OCI-LY7 (cell line): ENCODE measurements around the gene EFNA2.

Source experiments
- CTCF ChIP-seq: fragments of 200-600 bp; sonication (generic); conservative IDR thresholded peaks from 2 replicates; pipeline ENCODE4 v1.5.1; 2014; ENCODE audit warnings: mild to moderate bottlenecking, antibody characterized with exemption, low read length, moderate library complexity, mixed read lengths
- EZH2phosphoT487 ChIP-seq: fragments of 200-600 bp; sonication (generic); IDR thresholded peaks from 2 replicates; pipeline ENCODE4 v1.6.1; 2018; ENCODE audit warnings: low read depth, borderline replicate concordance, mild to moderate bottlenecking, mixed run types, antibody characterized with exemption, low read length, moderate library complexity, mixed read lengths

GRCh38 chr19:1252221-1252820, 33.4 kb upstream of the EFNA2 start:
- TF ChIP-seq CTCF (no peak), EZH2phosphoT487 (no peak)
